SK-N-SH treated with all-trans-retinoic acid at 6 μM for 48 hours (cell line): Measurements from ENCODE around the gene DCC.

ENCODE experiments used
- ATAC-seq: fragments of 200-7000 bp; cut with Tn5 transposase; 3 replicates; pipeline ENCODE4 v1.9.1; 2020; ENCODE audit warnings: mild to moderate bottlenecking, moderate library complexity
- ARNTL ChIP-seq: fragments of 450-650 bp; formaldehyde crosslinking; IDR thresholded peaks from 2 replicates; pipeline ENCODE4 v1.5.0; 2020; ENCODE audit warnings: low read depth, mild to moderate bottlenecking, moderate library complexity, borderline replicate concordance
- BACH2 ChIP-seq: fragments of 250-450 bp; sonication (Bioruptor Pico); IDR thresholded peaks from 2 replicates; pipeline ENCODE4 v1.9.0; 2021; ENCODE audit warnings: mild to moderate bottlenecking, borderline replicate concordance
- CSDC2 ChIP-seq: fragments of 250-450 bp; sonication (Bioruptor Pico); IDR thresholded peaks from 2 replicates; pipeline ENCODE4 v1.5.0; 2020; ENCODE audit warnings: mild to moderate bottlenecking, moderate library complexity
- ESRRG ChIP-seq: fragments of 250-450 bp; sonication (Bioruptor Pico); IDR thresholded peaks from 2 replicates; pipeline ENCODE4 v1.6.1; 2021; ENCODE audit warnings: mild to moderate bottlenecking
- GLIS3 ChIP-seq: fragments of 250-450 bp; sonication (Bioruptor Pico); IDR thresholded peaks from 2 replicates; pipeline ENCODE4 v1.5.0; 2020; ENCODE audit warnings: mild to moderate bottlenecking, moderate library complexity
- ISL1 ChIP-seq: fragments of 250-450 bp; sonication (Bioruptor Pico); IDR thresholded peaks from 2 replicates; pipeline ENCODE4 v2.1.2; 2022; ENCODE audit warnings: mild to moderate bottlenecking, moderate library complexity
- OSR1 ChIP-seq: fragments of 250-450 bp; sonication (Bioruptor Pico); IDR thresholded peaks from 2 replicates; pipeline ENCODE4 v1.8.0; 2022; ENCODE audit warnings: moderate library complexity, mild to moderate bottlenecking, inconsistent platforms
- PPARA ChIP-seq: fragments of 250-450 bp; sonication (Bioruptor Pico); IDR thresholded peaks from 2 replicates; pipeline ENCODE4 v1.5.0; 2020; ENCODE audit warnings: mild to moderate bottlenecking, borderline replicate concordance
- RARB ChIP-seq: fragments of 250-450 bp; sonication (Bioruptor Pico); IDR thresholded peaks from 2 replicates; pipeline ENCODE4 v1.8.0; 2021; ENCODE audit warnings: mild to moderate bottlenecking, moderate library complexity
- SNAI2 ChIP-seq: fragments of 250-450 bp; sonication (Bioruptor Pico); IDR thresholded peaks from 2 replicates; pipeline ENCODE4 v1.5.0; 2020; ENCODE audit warnings: mild to moderate bottlenecking, moderate library complexity
- TCF4 ChIP-seq: fragments of 250-450 bp; sonication (Bioruptor Pico); IDR thresholded peaks from 2 replicates; pipeline ENCODE4 v1.8.0; 2021; ENCODE audit warnings: mild to moderate bottlenecking, moderate library complexity, borderline replicate concordance
- TOX ChIP-seq: fragments of 250-450 bp; sonication (Bioruptor Pico); IDR thresholded peaks from 2 replicates; pipeline ENCODE4 v1.8.0; 2021; ENCODE audit warnings: mild to moderate bottlenecking, moderate library complexity, borderline replicate concordance
- ZC3H10 ChIP-seq: fragments of 250-450 bp; sonication (Bioruptor Pico); IDR thresholded peaks from 2 replicates; pipeline ENCODE4 v1.5.1; 2021; ENCODE audit warnings: mild to moderate bottlenecking, moderate library complexity
- ZFP3 ChIP-seq: fragments of 250-450 bp; sonication (Bioruptor Pico); IDR thresholded peaks from 2 replicates; pipeline ENCODE4 v1.5.0; 2020; ENCODE audit warnings: mild to moderate bottlenecking, moderate library complexity
- ZFP30 ChIP-seq: fragments of 450-650 bp; formaldehyde crosslinking; IDR thresholded peaks from 2 replicates; pipeline ENCODE4 v1.5.0; 2022; ENCODE audit warnings: mild to moderate bottlenecking, moderate library complexity
- ZNF565 ChIP-seq: fragments of 450-650 bp; formaldehyde crosslinking; conservative IDR thresholded peaks from 2 replicates; pipeline ENCODE4 v1.5.0; 2020; ENCODE audit warnings: low read depth, mild to moderate bottlenecking, moderate library complexity
- ZNF8 ChIP-seq: fragments of 450-650 bp; formaldehyde crosslinking; IDR thresholded peaks from 2 replicates; pipeline ENCODE4 v1.5.0; 2020; ENCODE audit warnings: mild to moderate bottlenecking, moderate library complexity
- TF ChIP-seq, protein P1 (sequence below): fragments of 250-450 bp; sonication (Bioruptor Pico); IDR thresholded peaks from 2 replicates; pipeline ENCODE4 v1.8.0; 2020; ENCODE audit warnings: mild to moderate bottlenecking, moderate library complexity, borderline replicate concordance
- TF ChIP-seq, protein P2 (sequence below): fragments of 250-450 bp; sonication (Bioruptor Pico); IDR thresholded peaks from 2 replicates; pipeline ENCODE4 v1.5.1; 2021; ENCODE audit warnings: mild to moderate bottlenecking, moderate library complexity
- TF ChIP-seq, protein P3 (sequence below): fragments of 250-450 bp; sonication (Bioruptor Pico); IDR thresholded peaks from 2 replicates; pipeline ENCODE4 v1.5.1; 2020; ENCODE audit warnings: low read depth, mild to moderate bottlenecking, moderate library complexity
- TF ChIP-seq, protein P4 (sequence below): fragments of 250-450 bp; sonication (Bioruptor Pico); IDR thresholded peaks from 2 replicates; pipeline ENCODE4 v1.5.0; 2020; ENCODE audit warnings: mild to moderate bottlenecking, moderate library complexity
- TF ChIP-seq, protein P5 (sequence below): fragments of 250-450 bp; sonication (Bioruptor Pico); IDR thresholded peaks from 2 replicates; pipeline ENCODE4 v1.8.0; 2021; ENCODE audit warnings: low read depth, mild to moderate bottlenecking, moderate library complexity, borderline replicate concordance

The DCC gene

DNA sequence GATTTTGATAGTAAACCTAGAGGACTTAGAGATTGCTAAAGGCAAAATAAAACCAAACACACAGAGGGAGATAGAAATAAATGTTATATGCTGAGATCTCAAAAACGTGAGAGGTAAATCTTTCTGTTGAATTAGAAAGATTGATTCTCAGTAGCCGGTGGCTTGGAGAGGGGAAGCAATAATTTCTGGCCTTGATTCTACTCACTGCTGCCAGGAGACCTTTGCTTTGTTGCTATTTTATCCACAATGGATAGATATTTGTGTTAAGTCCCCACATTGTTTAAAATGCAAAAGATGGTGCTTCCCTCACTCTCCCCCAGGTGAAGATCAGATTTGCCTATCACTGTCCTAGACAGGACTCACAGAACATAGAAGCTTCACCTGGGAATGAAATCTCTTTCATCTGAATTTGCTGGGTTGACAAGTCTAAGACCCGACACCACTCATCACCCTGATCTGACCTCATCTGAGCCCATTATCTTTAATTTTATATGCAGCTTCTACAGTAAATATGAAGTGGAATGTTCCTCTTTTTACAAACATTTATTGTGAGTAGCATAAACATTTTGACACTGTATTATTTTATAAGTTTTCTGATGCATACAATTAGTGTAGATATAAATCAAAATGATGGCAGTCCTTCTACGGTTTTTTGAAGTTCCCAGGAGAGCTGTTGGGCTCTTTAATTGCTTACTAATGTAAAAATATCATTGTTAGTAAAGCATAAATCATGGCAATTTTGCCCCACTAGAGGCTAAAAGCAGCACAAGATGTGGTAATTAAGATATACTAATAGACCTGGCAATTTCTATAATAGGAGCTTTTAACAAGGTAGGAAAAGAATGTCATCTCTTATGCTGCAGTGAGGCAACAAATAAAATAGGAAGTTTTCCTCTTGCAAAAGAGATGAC is 149.7 kb downstream of the DCC start:
- no peak for ATAC-seq
- no peak for TF ChIP-seq ZFP30 (CRISPR knock-in tag)

DNA sequence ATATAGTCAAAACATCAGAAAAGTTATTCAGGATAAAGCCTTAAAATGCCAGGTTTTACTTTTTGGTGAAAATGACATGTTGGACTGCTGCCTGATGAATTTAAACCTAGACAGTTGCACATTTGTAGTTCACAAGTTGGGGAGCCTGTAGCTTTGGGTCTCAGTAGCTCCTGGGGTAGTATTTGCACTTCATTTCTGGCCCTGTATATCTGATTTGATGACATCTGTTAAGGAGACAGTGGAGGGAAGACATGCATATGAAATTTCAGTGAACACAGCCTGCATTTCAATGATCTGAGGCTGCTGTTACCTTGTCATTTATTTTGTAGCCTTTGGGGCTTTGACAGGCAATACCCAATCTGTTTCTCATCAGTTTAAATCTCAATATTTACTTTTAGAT is 156.4 kb downstream of the DCC start:
- no peak for ATAC-seq
- TF ChIP-seq RARB (no peak), GLIS3 (CRISPR knock-in tag) (no peak), BACH2 (CRISPR knock-in tag) (no peak)

DNA sequence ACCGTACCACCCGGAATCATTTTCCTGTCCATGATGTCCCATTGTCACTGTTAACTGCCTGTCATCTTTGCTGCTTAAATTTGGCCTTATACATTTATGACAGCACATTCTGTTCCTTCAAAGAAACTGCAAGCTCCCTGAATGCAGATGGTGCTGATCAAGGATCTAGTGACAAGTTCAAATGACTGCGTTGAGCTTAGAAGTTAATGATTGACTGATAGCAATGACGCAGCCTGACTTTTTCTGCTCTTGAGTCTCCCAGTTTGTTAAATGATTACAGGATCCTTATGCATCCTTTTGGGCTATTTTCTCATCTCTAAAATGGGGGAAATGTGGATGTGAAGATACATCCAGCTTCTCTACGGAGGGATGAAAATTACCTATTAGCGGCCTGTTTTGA is 159.0 kb downstream of the DCC start:
- ATAC-seq = no peak
- TF ChIP-seq, protein P1, sequence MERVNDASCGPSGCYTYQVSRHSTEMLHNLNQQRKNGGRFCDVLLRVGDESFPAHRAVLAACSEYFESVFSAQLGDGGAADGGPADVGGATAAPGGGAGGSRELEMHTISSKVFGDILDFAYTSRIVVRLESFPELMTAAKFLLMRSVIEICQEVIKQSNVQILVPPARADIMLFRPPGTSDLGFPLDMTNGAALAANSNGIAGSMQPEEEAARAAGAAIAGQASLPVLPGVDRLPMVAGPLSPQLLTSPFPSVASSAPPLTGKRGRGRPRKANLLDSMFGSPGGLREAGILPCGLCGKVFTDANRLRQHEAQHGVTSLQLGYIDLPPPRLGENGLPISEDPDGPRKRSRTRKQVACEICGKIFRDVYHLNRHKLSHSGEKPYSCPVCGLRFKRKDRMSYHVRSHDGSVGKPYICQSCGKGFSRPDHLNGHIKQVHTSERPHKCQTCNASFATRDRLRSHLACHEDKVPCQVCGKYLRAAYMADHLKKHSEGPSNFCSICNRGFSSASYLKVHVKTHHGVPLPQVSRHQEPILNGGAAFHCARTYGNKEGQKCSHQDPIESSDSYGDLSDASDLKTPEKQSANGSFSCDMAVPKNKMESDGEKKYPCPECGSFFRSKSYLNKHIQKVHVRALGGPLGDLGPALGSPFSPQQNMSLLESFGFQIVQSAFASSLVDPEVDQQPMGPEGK (CRISPR knock-in tag) = no peak
- TF ChIP-seq ZFP3 (no peak), ESRRG (CRISPR knock-in tag) (no peak), OSR1 (no peak), CSDC2 (CRISPR knock-in tag) (no peak), ZNF565 (CRISPR knock-in tag) (no peak), GLIS3 (CRISPR knock-in tag) (no peak), TCF4 (CRISPR knock-in tag) (no peak), ZC3H10 (CRISPR knock-in tag) (no peak), ZNF8 (no peak), ARNTL (CRISPR knock-in tag) (no peak), ISL1 (CRISPR knock-in tag) (no peak), ZFP30 (CRISPR knock-in tag) (no peak)
- TF ChIP-seq, protein P2, sequence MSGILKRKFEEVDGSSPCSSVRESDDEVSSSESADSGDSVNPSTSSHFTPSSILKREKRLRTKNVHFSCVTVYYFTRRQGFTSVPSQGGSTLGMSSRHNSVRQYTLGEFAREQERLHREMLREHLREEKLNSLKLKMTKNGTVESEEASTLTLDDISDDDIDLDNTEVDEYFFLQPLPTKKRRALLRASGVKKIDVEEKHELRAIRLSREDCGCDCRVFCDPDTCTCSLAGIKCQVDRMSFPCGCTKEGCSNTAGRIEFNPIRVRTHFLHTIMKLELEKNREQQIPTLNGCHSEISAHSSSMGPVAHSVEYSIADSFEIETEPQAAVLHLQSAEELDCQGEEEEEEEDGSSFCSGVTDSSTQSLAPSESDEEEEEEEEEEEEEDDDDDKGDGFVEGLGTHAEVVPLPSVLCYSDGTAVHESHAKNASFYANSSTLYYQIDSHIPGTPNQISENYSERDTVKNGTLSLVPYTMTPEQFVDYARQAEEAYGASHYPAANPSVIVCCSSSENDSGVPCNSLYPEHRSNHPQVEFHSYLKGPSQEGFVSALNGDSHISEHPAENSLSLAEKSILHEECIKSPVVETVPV (CRISPR knock-in tag) = no peak

DNA sequence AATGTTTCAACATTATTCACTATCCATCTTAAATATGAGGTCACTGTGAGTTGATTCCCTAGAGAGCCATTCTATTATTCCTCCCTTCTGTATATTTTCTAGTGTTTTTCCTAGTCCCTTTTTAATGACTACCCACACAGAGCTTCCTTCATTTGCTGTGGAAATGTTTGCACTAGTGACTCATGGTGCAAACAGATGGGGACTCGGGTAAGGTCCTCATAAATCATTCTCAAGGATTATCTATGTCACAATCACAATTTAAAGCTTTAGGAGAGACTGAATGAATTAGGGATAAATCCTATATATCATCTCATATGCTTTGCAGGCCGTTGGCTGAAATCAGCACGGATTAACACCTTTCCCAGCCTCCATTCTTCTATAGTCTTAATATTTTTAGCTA is 159.6 kb downstream of the DCC start:
- TF ChIP-seq ZNF565 (CRISPR knock-in tag) (no peak), TCF4 (CRISPR knock-in tag) (no peak), RARB (no peak), GLIS3 (CRISPR knock-in tag) (no peak), ZNF8 (no peak), ZFP3 (no peak), CSDC2 (CRISPR knock-in tag) (no peak), PPARA (CRISPR knock-in tag) (no peak), ESRRG (CRISPR knock-in tag) (no peak), SNAI2 (no peak), ZFP30 (CRISPR knock-in tag) (no peak), TOX (CRISPR knock-in tag) (no peak), ZC3H10 (CRISPR knock-in tag) (no peak), BACH2 (CRISPR knock-in tag) (no peak)
- TF ChIP-seq, protein P3, sequence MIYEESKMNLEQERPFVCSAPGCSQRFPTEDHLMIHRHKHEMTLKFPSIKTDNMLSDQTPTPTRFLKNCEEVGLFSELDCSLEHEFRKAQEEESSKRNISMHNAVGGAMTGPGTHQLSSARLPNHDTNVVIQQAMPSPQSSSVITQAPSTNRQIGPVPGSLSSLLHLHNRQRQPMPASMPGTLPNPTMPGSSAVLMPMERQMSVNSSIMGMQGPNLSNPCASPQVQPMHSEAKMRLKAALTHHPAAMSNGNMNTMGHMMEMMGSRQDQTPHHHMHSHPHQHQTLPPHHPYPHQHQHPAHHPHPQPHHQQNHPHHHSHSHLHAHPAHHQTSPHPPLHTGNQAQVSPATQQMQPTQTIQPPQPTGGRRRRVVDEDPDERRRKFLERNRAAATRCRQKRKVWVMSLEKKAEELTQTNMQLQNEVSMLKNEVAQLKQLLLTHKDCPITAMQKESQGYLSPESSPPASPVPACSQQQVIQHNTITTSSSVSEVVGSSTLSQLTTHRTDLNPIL (CRISPR knock-in tag) = no peak
- TF ChIP-seq, protein P4, sequence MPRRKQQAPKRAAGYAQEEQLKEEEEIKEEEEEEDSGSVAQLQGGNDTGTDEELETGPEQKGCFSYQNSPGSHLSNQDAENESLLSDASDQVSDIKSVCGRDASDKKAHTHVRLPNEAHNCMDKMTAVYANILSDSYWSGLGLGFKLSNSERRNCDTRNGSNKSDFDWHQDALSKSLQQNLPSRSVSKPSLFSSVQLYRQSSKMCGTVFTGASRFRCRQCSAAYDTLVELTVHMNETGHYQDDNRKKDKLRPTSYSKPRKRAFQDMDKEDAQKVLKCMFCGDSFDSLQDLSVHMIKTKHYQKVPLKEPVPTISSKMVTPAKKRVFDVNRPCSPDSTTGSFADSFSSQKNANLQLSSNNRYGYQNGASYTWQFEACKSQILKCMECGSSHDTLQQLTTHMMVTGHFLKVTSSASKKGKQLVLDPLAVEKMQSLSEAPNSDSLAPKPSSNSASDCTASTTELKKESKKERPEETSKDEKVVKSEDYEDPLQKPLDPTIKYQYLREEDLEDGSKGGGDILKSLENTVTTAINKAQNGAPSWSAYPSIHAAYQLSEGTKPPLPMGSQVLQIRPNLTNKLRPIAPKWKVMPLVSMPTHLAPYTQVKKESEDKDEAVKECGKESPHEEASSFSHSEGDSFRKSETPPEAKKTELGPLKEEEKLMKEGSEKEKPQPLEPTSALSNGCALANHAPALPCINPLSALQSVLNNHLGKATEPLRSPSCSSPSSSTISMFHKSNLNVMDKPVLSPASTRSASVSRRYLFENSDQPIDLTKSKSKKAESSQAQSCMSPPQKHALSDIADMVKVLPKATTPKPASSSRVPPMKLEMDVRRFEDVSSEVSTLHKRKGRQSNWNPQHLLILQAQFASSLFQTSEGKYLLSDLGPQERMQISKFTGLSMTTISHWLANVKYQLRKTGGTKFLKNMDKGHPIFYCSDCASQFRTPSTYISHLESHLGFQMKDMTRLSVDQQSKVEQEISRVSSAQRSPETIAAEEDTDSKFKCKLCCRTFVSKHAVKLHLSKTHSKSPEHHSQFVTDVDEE = no peak
- TF ChIP-seq, protein P1 (CRISPR knock-in tag) = no peak
- TF ChIP-seq, protein P5, sequence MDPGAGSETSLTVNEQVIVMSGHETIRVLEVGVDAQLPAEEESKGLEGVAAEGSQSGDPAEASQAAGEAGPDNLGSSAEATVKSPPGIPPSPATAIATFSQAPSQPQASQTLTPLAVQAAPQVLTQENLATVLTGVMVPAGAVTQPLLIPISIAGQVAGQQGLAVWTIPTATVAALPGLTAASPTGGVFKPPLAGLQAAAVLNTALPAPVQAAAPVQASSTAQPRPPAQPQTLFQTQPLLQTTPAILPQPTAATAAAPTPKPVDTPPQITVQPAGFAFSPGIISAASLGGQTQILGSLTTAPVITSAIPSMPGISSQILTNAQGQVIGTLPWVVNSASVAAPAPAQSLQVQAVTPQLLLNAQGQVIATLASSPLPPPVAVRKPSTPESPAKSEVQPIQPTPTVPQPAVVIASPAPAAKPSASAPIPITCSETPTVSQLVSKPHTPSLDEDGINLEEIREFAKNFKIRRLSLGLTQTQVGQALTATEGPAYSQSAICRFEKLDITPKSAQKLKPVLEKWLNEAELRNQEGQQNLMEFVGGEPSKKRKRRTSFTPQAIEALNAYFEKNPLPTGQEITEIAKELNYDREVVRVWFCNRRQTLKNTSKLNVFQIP (CRISPR knock-in tag) = no peak
- no peak for ATAC-seq
